Measurements from ENCODE around the gene ZNF155.

GRCh38 chr19:44003461-44004009 lies 19.5 kb downstream of the ZNF155 start:
- TF ChIP-seq USF2 (IDR thresholded peaks at IDR 0.05; ENCODE audit: borderline replicate concordance, low read depth, low read length) (no peak), POLR2A (IDR thresholded peaks at IDR 0.05; ENCODE audit: low read depth, low read length) (no peak), CEBPB (IDR thresholded peaks at IDR 0.05; ENCODE audit: borderline replicate concordance in 1 of 2, low read depth in 2 of 2, low read length in 2 of 2) (no peak), RELA (IDR thresholded peaks at IDR 0.05; ENCODE audit: borderline replicate concordance, partially characterized antibody) (no peak), SIX5 (IDR thresholded peaks at IDR 0.05; ENCODE audit: low read depth, low read length, severe bottlenecking) (no peak), FOXM1 (IDR thresholded peaks at IDR 0.05; ENCODE audit: low read depth, low read length) (no peak), EZH2 (IDR thresholded peaks at IDR 0.05; ENCODE audit: borderline replicate concordance, control insufficient read depth, low read depth, low read length) (no peak)
